ENCODE data around the gene PPAN. TPM values are rescaled to one million over a fixed set of nuclear protein-coding genes. Genes with fewer than 3 reads are reported as not detected.

The PPAN gene
- total RNA-seq, 1 experiment from 2014 or later = 183 TPM

- Histone ChIP-seq H3K4me3 (ENCODE audit: low read length) (no peak overlapping the region), H2AFZ (ENCODE audit: low read length) (no peak overlapping the region), H3F3A (ENCODE audit: low read length, unreplicated experiment) (no peaks in the 10 kb centered on the region), H3K9me2 (replicated peaks; ENCODE audit: low read length) (no peaks in the 10 kb centered on the region), H3K4me1 (ENCODE audit: insufficient read depth, low read length) (no peaks in the 10 kb centered on the region), H3K9me3 (ENCODE audit: low read length) (no peaks in the 10 kb centered on the region), H3K27me3 (ENCODE audit: low read length) (no peaks in the 10 kb centered on the region), H3K9ac (ENCODE audit: low read length) (no peak overlapping the region), H3K79me2 (ENCODE audit: low read length) (no peaks in the 10 kb centered on the region), H3K36me3 (ENCODE audit: low read depth, low read length) (peaks cover 79% of the 10 kb centered on the region), H3K27ac (ENCODE audit: low read length) (no peak overlapping the region), H3K4me2 (ENCODE audit: low read length) (no peak overlapping the region), H4K20me1 (ENCODE audit: low read length) (no peaks in the 10 kb centered on the region)
- ChIA-PET POLR2A (ENCODE audit: unreplicated experiment) (no interaction called here), CTCF (no interaction called here)
- intact Hi-C loops (cut with micrococcal nuclease) = no loop called here
- no peak for DNase-seq
- TF ChIP-seq CTCF (conservative IDR thresholded peaks at IDR 0.05; ENCODE audit: low read depth, low read length) = no peak
- TF ChIP-seq EZH2phosphoT487 (IDR thresholded peaks at IDR 0.05; ENCODE audit: borderline replicate concordance, low read length) = no peak
- TF ChIP-seq EZH2 (IDR thresholded peaks at IDR 0.05; ENCODE audit: low read length, unreplicated experiment) = no peak
- ATAC-seq = no peak
- no TSS peak for BruUV-seq (replicated peaks)
Observed at GRCh38 chr19:10145031-10145430, 38.9 kb downstream of the PPAN start.

GRCh38 chr19:10146142-10146541, 40.0 kb downstream of the PPAN start:
- H4K20me1 ChIP-seq (ENCODE audit: low read length) = no peaks in the 10 kb centered on the region
- no peak for ATAC-seq
- H3K4me1 ChIP-seq (ENCODE audit: insufficient read depth, low read length) = no peaks in the 10 kb centered on the region
- CTCF ChIA-PET = interaction anchor here (0.6 kb wide), 1 partner anchor 118 kb away, joined by 8 read pairs; no protein-coding TSS in a partner anchor
- no TSS peak for BruUV-seq (replicated peaks)
- H3K27me3 ChIP-seq (ENCODE audit: low read length) = no peaks in the 10 kb centered on the region
- DNase-seq = no peak
- H3K4me3 ChIP-seq (ENCODE audit: low read length) = no peak overlapping the region
- no peak overlapping the region for H3K4me2 ChIP-seq (ENCODE audit: low read length)
- H2AFZ ChIP-seq (ENCODE audit: low read length) = no peak overlapping the region
- H3K36me3 ChIP-seq (ENCODE audit: low read depth, low read length) = peaks cover 82% of the 10 kb centered on the region
- intact Hi-C loops (cut with micrococcal nuclease) = no loop called here
- POLR2A ChIA-PET (ENCODE audit: unreplicated experiment) = interaction anchor here (0.5 kb wide), 1 partner anchor 68 kb away, joined by 9 read pairs; no protein-coding TSS in a partner anchor
- H3K9me3 ChIP-seq (ENCODE audit: low read length) = no peaks in the 10 kb centered on the region
- no peaks in the 10 kb centered on the region for H3K9me2 ChIP-seq (replicated peaks; ENCODE audit: low read length)
- H3K9ac ChIP-seq (ENCODE audit: low read length) = no peak overlapping the region
- H3F3A ChIP-seq (ENCODE audit: low read length, unreplicated experiment) = no peaks in the 10 kb centered on the region
- no peaks in the 10 kb centered on the region for H3K79me2 ChIP-seq (ENCODE audit: low read length)
- no peak overlapping the region for H3K27ac ChIP-seq (ENCODE audit: low read length)
- TF ChIP-seq EZH2 (IDR thresholded peaks at IDR 0.05; ENCODE audit: low read length, unreplicated experiment) (no peak), EZH2phosphoT487 (IDR thresholded peaks at IDR 0.05; ENCODE audit: borderline replicate concordance, low read length) (no peak), CTCF (conservative IDR thresholded peaks at IDR 0.05; ENCODE audit: low read depth, low read length) (no peak)

GRCh38 chr19:10149427-10149826, 43.3 kb downstream of the PPAN start:
- H3F3A ChIP-seq (ENCODE audit: low read length, unreplicated experiment) = no peaks in the 10 kb centered on the region
- intact Hi-C loops (cut with micrococcal nuclease) = no loop called here
- no peak for DNase-seq
- 0 out of 2 replicates have a peak, but pooled peaks cover 6% of the 10 kb centered on the region for H4K20me1 ChIP-seq (ENCODE audit: low read length)
- peaks cover 80% of the 10 kb centered on the region for H3K36me3 ChIP-seq (ENCODE audit: low read depth, low read length)
- ChIA-PET CTCF (no interaction called here), POLR2A (ENCODE audit: unreplicated experiment) (no interaction called here)
- no peak for ATAC-seq
- H3K9me2 ChIP-seq (replicated peaks; ENCODE audit: low read length) = no peaks in the 10 kb centered on the region
- H3K27me3 ChIP-seq (ENCODE audit: low read length) = no peaks in the 10 kb centered on the region
- H3K9me3 ChIP-seq (ENCODE audit: low read length) = no peaks in the 10 kb centered on the region
- no peak overlapping the region for H3K27ac ChIP-seq (ENCODE audit: low read length)
- no peak overlapping the region for H3K4me3 ChIP-seq (ENCODE audit: low read length)
- no peak for TF ChIP-seq EZH2phosphoT487 (IDR thresholded peaks at IDR 0.05; ENCODE audit: borderline replicate concordance, low read length)
- no peak for TF ChIP-seq EZH2 (IDR thresholded peaks at IDR 0.05; ENCODE audit: low read length, unreplicated experiment)
- TF ChIP-seq CTCF (conservative IDR thresholded peaks at IDR 0.05; ENCODE audit: low read depth, low read length) = no peak
- no peaks in the 10 kb centered on the region for H3K4me1 ChIP-seq (ENCODE audit: insufficient read depth, low read length)
- no peak overlapping the region for H2AFZ ChIP-seq (ENCODE audit: low read length)
- no peak overlapping the region for H3K9ac ChIP-seq (ENCODE audit: low read length)
- no peaks in the 10 kb centered on the region for H3K79me2 ChIP-seq (ENCODE audit: low read length)
- BruUV-seq (replicated peaks) = TSS peak; percentile 15
- no peak overlapping the region for H3K4me2 ChIP-seq (ENCODE audit: low read length)
